Fibroblast of the conjunctiva (primary cell): ENCODE results near the gene ULK3.
"Not testable (repeated sequence)": the region's sequence is repeated elsewhere in the genome, so short reads cannot be mapped to it uniquely, and the experiment has no call there.

ENCODE experiments used
- DNase-seq: peaks from one replicate; pipeline ENCODE4 v3.0.0-alpha.2; 2010; ENCODE audit warnings: low read depth

Gene ULK3, protein sequence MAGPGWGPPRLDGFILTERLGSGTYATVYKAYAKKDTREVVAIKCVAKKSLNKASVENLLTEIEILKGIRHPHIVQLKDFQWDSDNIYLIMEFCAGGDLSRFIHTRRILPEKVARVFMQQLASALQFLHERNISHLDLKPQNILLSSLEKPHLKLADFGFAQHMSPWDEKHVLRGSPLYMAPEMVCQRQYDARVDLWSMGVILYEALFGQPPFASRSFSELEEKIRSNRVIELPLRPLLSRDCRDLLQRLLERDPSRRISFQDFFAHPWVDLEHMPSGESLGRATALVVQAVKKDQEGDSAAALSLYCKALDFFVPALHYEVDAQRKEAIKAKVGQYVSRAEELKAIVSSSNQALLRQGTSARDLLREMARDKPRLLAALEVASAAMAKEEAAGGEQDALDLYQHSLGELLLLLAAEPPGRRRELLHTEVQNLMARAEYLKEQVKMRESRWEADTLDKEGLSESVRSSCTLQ

DNA sequence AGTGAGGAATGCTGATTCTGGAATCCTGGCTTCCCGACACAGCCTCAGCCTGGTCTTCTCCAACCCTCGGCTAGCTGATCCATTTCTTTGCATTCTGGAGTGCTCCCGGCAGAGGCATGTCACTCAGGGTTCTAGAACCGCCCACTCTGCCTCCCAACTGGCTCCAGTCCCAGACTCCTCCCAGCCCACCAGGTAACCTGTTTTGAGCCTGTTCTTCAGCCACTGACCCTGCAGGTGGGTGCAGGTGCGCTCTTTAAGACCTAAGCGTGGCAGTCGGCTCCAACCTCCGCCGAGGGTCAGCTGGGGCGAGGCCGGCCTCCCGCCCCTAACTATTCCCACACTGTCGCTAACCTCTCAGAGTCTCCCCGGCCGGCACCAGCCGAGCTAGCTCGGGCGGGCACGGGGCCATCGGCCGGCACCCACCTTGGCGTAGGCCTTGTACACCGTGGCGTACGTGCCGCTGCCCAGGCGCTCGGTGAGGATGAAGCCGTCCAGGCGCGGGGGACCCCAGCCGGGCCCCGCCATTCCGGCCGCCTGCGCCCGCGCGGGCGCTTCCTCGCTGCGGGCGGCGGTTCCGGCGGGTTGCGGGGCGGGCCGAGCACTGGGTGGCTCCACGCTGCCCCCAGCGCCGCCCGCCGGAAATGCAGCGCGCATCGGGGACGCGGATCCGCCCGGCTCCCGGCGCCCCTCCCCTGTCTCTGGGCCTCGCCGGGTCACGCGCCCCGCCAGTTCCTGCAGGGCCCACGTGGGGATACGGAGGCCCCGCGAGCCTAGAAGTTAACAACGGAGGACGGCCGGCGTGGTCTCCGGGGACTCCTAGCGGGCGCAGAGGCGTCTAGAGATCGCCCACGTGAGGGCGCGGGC is at the start of gene ULK3:
Gene ULK3 (minus strand): TSS at position 576 of the 864 bp plus-strand sequence. CDS start 51 bp downstream, at position 525.
- DNase-seq = peak; percentile 61

DNA sequence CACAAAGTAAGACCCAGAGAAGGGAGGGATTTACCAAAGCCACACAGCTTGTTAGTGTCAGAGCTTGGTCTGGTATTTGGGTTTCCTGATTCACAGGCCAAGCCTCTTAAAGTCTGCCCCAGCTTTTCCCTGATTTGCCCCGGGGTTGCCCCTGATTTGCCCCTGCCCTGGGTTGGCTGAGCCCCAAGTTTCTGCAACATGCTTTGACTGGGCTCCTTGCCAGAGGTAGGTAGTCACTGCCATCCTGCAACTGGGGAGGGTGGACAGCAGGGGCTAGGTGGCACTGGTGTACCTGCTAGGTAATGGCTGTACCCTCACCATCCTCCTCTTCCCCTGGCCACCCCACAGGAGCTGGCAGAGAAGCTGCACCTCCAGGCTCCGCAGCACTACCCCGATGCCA is 49.4 kb upstream of the ULK3 start:
- DNase-seq = no peak

DNA sequence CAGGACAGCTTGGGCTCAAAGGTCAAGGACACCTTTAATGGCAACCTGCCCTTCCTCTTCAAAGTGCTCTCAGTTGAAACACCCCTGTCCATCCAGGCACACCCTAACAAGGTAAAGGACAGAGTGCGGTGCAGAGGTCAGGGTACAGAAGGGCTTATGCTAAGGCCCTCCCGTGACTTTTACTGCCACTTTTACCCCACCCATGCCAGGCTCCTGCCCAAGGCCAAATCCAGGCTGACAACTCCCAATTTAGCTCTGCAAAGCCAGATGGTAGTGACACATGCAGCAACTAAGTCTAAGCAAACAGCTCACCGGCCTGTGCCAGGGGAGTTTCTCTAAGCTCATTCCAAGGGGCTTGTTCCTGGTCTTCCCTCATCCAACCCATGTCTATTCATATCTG is 48.5 kb upstream of the ULK3 start:
- no peak for DNase-seq

DNA sequence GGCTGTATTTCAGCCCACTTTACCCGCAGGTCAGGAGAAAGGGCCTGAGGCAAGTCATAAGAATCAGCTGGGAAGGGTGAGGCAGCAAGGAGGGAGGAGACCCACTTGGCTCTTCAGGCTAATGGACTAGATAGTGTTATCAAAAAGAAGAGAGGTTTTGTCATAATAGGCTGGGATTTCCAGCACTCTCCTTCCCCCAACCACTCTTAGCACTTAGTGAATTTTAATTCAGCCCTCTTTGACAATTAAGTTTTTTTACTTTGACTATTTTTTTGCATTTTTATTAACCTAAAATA is 47.7 kb upstream of the ULK3 start:
- DNase-seq = no peak

DNA sequence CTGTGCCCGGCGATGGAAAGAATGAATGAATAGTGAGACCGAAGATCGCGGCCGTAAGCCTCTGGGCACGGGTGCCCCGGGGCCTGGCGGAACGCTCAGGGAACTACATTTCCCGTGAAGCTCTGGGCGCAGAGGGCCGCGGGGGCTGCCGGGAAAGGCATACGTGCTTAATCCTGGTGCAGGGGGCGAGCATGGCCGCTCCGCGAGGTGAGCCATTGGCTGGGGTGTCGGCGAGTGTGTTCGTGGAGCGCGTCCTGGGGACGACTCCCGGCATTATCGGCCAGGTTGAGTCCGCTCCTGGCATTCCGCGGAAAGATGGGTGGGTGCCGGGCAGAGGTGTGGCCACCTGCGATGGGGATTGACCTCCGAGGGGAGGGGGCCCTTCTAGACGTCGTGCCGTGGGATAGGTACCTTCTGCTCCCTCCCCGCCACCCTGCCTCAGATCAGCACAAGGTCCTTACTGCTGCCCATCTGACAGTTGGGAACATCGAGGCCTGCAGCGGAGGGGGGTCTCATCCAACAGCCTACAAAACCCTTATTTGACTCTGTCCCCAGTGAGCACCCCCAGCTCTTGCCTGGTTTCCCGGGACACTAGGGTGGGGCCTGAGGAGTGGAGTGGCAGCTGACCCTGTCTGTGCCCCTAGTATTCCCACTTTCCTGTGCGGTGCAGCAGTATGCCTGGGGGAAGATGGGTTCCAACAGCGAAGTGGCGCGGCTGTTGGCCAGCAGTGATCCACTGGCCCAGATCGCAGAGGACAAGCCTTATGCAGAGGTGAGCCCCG is 47.1 kb upstream of the ULK3 start, which contains the start of gene MPI:
Gene MPI (plus strand): TSS at position 160 of the 782 bp plus-strand sequence. CDS start 32 bp downstream, at position 192.
- peak; percentile 36 for DNase-seq

DNA sequence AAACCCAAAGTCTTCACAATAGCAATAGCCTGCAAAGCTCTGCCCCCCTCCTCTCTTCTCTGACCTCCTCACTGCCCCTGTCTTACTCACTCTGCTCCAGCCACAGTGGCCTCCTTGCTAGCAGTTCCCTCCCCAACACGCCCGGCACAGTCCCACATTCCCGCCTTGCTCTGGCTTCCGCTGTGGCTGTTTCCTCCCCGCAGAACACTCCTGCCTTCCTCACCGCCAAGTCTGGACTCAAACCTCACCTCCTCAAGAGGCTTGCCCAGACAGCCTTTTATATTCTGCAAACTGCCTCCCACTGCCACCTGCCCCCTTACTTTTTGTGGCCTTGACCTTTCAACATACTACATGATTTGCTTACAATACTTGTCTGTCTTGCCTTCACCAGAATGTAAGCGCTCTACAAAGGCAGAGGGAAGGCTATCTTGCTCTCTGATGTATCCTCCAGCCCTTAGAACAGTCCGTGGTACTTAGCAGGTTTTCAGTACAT is 46.5 kb upstream of the ULK3 start:
- DNase-seq = no peak

DNA sequence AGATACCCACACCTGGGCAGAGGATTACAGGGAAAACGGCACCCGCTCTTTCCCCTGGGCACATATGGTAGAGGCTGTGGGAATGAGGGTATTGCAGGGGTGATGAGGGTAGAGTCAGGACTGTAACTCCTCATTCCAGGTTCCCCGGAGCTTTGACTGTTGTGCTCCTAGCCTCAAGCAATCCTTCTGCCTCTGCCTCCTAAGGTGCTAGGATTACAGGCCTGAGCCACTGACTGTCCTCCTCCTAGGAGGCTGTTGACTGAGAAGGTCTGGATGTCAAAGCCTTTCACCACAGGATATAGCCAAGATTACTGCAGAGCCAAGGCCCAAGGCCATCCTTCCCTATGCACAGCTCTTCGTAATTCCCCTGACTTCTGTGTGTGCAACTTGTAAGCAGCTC is 45.8 kb upstream of the ULK3 start:
- no peak for DNase-seq

DNA sequence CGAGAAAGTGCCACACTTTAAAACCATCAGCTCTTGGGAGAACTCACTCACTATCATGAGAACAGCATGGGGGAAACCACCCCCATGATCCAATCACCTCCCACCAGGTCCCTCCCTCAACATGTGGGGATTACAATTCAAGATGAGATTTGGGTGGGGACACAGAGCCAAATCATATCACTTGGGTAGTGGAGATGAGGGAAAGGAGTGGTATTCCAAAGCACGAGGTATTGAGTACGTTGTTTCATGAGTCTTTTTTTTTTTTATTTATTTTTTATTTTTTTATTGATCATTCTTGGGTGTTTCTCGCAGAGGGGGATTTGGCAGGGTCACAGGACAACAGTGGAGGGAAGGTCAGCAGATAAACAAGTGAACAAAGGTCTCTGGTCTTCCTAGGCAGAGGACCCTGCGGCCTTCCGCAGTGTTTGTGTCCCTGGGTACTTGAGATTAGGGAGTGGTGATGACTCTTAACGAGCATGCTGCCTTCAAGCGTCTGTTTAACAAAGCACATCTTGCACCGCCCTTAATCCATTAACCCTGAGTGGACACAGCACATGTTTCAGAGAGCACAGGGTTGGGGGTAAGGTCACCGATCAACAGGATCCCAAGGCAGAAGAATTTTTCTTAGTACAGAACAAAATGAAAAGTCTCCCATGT is 44.7 kb upstream of the ULK3 start:
- DNase-seq = not testable (repeated sequence)

DNA sequence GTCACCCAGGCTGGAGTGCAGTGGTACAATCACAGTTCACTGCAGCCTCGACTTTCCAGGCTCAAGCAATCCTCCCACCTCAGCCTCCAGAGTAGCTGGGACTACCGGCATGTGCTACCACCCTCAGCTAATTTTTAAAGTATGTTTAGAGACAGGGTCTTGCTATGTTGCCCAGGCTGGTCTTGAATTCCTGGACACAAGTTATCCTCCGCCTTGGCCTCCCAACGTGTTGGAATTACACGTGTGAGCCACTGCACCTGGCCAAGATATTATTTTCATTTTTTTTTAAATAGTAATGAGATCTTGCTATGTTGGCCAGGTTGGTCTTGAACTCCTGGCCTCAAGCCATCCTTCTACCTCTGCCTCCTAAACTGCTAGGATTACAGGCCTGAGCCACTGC is 42.5 kb upstream of the ULK3 start:
- DNase-seq = no peak

DNA sequence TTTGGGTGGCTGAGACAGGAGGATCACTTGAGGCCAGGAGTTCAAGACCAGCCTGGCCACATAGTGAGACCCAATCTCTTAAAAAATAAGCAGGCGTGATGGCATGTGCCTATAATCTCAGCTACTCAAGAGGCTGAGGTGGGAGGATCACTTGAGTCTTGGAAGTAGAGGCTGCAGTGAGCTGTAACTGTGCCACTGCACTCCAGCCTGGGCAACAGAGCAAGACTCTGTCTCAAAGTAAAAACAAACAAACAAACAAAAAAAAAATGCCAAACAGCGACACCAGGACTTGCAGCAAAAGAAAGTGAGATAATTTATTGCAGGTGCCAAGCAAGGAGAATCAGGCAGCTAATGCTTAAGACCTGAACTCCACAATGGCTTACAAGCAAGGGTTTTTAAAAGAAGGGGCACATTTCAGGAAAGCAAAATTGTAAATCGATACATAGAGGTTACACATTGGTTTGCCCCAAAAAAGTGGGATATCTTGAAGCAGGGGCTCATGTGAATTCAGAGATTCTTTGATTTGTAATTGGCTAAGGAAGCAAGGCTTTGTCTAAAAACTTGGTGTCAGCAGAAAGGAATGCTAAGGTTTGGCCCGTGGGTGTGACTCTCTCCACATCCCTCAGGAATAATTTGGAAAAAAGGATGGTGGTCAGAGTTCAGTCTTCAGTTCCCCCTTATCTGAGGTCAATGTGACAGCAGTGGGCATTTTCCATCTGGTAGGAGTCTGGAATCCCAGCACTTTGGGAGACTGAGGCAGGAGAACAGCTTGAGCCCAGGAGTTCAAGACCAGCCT is 41.7 kb upstream of the ULK3 start:
- DNase-seq = no peak

DNA sequence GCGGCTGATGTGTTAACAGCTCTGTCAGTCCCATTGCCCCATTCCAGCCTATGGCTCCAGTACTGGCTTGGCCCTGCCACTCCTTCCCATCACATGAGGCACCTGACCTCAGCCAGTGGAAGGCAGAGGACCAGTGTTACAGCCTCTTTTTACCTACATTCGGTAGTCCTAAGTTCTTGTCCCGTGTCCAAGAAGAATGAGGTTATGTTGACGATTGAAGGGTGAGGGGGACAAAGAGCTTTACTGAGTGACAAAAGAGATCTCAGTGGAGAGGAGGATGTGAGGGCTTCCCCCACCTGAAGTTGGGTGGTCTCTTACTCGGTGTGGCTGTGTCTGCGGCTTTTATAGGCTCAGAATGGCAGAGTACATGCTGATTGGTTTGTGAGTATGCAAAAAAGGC is 39.6 kb upstream of the ULK3 start:
- no peak for DNase-seq

DNA sequence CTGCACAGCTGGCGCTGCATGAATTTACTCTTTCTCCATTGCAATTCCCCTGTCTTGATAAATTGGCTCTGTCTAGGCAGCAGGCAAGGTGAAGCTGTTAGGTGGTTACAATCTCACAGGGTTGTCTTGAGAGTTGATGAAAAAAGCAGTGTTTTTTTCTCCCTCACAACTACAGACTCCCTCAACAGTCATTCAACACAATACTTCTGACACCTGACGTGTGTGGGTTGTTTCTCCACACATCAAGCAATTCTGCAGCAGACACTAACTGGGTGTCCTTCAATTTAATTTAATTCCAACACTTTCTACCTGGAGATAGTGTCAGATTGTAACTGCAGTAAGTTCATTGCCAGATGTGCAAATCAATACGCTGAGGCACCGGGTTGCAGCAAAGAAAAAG is 35.3 kb upstream of the ULK3 start:
- DNase-seq = no peak

DNA sequence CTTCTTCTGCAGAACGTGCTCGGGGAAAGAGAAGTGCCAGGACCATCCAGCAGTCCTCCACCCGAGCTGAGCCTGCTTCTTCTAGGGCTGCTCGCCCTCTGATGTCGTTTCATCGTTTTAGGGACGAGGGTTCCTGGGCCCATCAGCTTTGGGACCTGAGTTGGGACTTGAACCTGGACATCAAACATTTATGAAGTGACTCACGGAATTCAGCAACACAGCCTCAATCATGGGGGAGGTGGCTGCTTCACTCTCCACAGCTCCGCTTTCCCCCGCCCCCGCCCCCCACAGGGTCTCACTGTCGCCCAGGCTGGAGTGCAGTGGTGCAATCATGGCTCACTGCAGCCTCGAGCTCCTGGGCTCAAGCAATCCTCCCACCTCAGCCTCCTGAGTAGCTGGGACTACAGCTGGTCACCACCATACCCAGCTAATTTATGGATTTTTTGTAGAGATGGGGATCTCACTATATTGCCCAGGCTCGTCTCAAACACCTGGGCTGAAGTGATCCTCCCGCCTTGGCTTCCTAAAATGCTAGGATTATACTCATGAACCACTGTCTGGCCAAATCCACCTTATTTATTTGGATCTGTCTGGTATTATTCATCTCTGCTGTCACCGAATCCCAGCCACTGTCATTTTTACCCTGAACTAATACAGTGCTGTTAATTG is 30.9 kb upstream of the ULK3 start:
- no peak for DNase-seq

DNA sequence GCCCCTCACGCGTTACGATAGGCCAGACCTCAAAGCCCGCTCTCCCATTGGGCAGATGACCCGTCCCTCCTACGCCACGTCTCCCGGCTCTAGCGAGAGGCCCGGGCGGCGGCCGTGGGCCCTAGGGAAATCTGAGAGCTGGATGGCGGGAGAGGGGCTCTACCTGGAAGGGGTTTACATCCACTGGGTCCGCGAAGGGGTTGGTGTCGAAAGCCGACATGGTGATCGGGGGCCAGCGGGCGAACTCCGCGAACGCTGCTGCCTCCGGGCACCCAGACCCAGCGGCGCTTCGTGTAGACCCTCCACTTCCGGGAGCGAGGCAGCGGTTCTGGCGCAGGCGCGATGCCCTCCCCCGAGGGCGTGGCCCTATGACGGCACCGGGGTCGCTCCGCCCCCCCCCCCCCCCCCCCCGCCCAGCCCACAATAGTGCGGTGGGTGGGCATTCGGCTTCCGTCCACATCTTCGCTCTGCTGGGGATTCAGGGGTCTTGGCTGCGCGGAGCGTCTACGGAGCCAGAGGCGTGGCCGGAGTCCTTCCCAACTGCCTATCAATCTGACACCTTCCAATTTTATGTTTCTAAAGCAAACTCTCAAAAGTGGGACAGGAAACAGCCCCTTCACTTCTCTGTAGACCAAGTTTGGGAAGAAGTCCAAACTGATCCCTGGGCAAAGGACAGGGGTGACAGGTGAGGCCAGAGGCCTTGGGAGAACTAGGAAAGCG is 30.2 kb upstream of the ULK3 start, which contains the start of gene SCAMP2:
Gene SCAMP2 (minus strand): TSS at position 330 of the 720 bp plus-strand sequence. CDS start 110 bp downstream, at position 220.
- peak; percentile 88 for DNase-seq

DNA sequence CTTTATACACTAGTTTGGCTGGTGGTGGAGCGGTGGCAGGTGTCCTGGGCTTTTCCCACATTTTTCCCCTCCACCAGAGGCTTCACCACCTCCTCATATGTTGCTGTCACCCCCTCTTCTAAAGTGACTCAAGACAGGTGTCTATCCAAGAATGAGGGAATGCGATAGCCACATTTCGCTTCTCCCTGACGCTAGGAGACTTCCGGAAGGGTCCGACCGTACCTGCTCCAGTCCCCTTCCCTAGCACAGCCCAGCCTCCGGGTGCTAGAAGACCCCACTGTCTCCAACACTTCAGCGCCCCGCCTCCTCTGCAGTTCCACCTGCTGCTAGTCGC is 29.7 kb upstream of the ULK3 start:
- DNase-seq = no peak

DNA sequence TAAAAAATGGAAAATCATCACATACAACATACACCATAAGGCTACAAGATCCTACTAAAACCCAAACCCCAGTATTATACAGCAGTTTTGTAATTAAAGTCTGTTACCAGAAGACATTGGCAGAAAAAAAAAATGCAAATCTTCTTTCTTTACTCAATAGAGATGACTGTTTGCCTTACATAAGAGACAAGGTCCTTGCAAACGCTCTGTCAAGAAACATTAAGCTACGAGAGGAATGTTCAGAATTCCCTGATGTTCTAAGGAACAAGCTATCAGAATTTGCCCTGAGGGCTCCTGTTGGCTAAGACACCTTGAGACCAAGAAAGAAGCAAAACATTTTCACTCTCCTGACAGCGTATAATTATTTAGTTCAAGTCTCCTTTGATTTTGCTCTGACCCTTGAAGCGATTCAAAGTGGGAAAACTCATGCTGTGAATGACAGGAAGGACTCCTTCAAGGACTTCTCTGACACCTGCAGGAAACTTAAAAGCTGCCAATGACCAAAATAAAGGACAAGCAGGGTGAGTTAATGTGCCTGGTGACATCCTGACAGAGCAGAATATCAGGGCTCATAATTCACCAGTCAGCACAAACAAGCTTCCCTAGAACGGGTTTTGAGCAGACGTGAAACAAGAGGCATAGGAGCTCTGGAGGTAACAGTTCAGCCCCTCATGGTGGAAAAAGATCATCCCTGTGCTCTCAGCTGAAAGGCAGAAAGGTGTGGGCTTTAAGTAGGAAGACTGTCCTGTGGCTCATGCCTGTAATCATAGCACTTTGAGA is 27.7 kb upstream of the ULK3 start:
- DNase-seq = no peak

DNA sequence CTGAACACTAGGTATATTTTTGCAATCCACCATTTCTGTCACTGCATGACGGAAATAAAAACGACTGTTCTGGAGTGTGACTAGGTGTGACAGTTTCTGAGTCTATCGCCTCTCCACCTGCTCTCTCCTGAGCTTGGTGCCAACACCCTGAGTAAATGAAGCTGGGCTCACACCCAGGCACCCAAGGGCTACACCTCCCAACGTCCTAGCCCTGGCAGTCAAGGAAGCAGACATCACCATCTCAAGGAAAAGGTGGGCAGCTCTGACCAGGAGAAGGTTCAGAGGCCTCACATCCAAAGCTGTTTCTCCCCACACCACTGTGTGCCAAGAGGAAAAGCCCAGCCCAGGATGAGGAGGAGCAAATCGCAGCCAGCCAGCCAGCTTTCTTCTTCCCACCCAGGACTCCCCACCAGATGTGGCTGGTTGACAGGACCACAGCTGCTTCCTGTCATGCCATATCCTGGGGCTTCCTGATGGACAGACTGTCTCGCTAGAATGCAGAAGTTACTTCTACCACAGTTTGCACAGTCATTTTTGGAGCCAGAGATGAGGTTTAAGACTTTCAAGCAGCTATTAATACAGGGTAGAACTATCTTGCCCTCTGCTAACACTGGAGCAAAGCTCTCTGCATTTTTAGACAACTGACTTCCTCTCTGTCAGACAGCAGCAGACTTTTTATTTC is 26.9 kb upstream of the ULK3 start:
- DNase-seq = no peak

DNA sequence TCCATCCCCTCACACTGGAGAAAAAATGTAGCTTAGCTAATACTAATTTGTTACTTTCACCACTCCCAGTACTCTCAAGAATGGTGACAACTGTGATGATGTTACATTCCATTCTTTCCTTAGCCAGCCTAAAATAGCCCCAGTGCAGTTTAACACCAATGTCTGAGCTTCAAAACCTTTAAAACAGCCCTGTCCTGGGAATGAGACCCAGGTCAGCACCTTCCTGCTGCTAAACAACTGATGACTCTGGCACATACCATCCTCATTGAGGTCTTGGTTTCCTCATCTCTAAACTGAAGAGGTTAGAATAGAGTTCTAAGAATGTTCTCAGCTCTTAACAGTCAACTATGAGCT is 26.4 kb upstream of the ULK3 start:
- DNase-seq = no peak
